ENCODE results near the gene HNRNPLL. TPM values are rescaled to one million over a fixed set of nuclear protein-coding genes. Genes with fewer than 3 reads are reported as not detected.

Gene HNRNPLL
- total RNA-seq, 3 donors from 2014 or later (not counting 1 experiment from before 2014, with no cell fraction given), result 7.3 to 18.4 (median 8.8) TPM

GRCh38 chr2:38621018-38621417 lies 18.3 kb upstream of the HNRNPLL start:
- no peak for TF ChIP-seq CTCF (IDR thresholded peaks at IDR 0.05)
- Histone ChIP-seq H3K27ac (ENCODE audit: low read length) (no peak overlapping the region), H3K4me1 (ENCODE audit: control insufficient read depth, insufficient read depth, low read length) (no peaks in the 10 kb centered on the region), H3K27me3 (ENCODE audit: control insufficient read depth, insufficient read depth, low read length) (no peaks in the 10 kb centered on the region), H3K9me3 (ENCODE audit: control insufficient read depth, insufficient read depth, low read length) (no peaks in the 10 kb centered on the region), H3K36me3 (ENCODE audit: control insufficient read depth, insufficient read depth, low read length) (no peaks in the 10 kb centered on the region), H3K4me3 (ENCODE audit: low read length) (no peak overlapping the region)
- DNase-seq, result no peak
- Mint-ChIP-seq H3K36me3 (no peaks in the 10 kb centered on the region), H3K27ac (no peak overlapping the region), H3K9me3 (no peaks in the 10 kb centered on the region), H3K4me1 (no peaks in the 10 kb centered on the region), H3K27me3 (ENCODE audit: low read depth in 2 of 2) (peaks cover 3 to 23% of the 10 kb centered on the region in 2 donors), H3K4me3 (no peak overlapping the region)
- no peak for ATAC-seq
- intact Hi-C loops (cut with micrococcal nuclease), result no loop called here

GRCh38 chr2:38620282-38620977 lies 17.7 kb upstream of the HNRNPLL start:
- Mint-ChIP-seq H3K9me3 (no peaks in the 10 kb centered on the region), H3K4me3 (no peak overlapping the region), H3K36me3 (no peaks in the 10 kb centered on the region), H3K4me1 (no peaks in the 10 kb centered on the region), H3K27me3 (ENCODE audit: low read depth in 2 of 2) (peaks cover 4 to 23% of the 10 kb centered on the region in 2 donors), H3K27ac (no peak overlapping the region)
- Histone ChIP-seq H3K36me3 (ENCODE audit: control insufficient read depth, insufficient read depth, low read length) (no peaks in the 10 kb centered on the region), H3K4me3 (ENCODE audit: low read length) (no peak overlapping the region), H3K27ac (ENCODE audit: low read length) (no peak overlapping the region), H3K27me3 (ENCODE audit: control insufficient read depth, insufficient read depth, low read length) (no peaks in the 10 kb centered on the region), H3K4me1 (ENCODE audit: control insufficient read depth, insufficient read depth, low read length) (no peaks in the 10 kb centered on the region), H3K9me3 (ENCODE audit: control insufficient read depth, insufficient read depth, low read length) (no peaks in the 10 kb centered on the region)
- WGBS (ENCODE audit: insufficient coverage), result 65% methylated on average over 3 of the region's 7 CpGs
- TF ChIP-seq CTCF (IDR thresholded peaks at IDR 0.05), result no peak
- intact Hi-C loops (cut with micrococcal nuclease), result no loop called here
- ATAC-seq (no peak), DNase-seq (no peak)

- H3K36me3 Mint-ChIP-seq, result no peaks in the 10 kb centered on the region
Measured at GRCh38 chr2:38619458-38620164, 16.9 kb upstream of the HNRNPLL start.

More at GRCh38 chr2:38619458-38620164, 16.9 kb upstream of the HNRNPLL start:
- WGBS (ENCODE audit: insufficient coverage), result 63% methylated on average over 4 of the region's 4 CpGs
- no peak overlapping the region for H3K4me3 ChIP-seq (ENCODE audit: low read length)
- H3K27me3 ChIP-seq (ENCODE audit: control insufficient read depth, insufficient read depth, low read length), result no peaks in the 10 kb centered on the region
- H3K27ac ChIP-seq (ENCODE audit: low read length), result no peak overlapping the region
- ATAC-seq, result no peak
- Mint-ChIP-seq H3K27ac (no peak overlapping the region), H3K4me3 (no peak overlapping the region), H3K4me1 (no peaks in the 10 kb centered on the region), H3K27me3 (ENCODE audit: low read depth in 2 of 2) (peaks cover 4 to 23% of the 10 kb centered on the region in 2 donors), H3K9me3 (no peaks in the 10 kb centered on the region)
- no peaks in the 10 kb centered on the region for H3K9me3 ChIP-seq (ENCODE audit: control insufficient read depth, insufficient read depth, low read length)
- H3K36me3 ChIP-seq (ENCODE audit: control insufficient read depth, insufficient read depth, low read length), result no peaks in the 10 kb centered on the region
- TF ChIP-seq CTCF (IDR thresholded peaks at IDR 0.05), result no peak
- no peak for DNase-seq
- H3K4me1 ChIP-seq (ENCODE audit: control insufficient read depth, insufficient read depth, low read length), result no peaks in the 10 kb centered on the region
- intact Hi-C loops (cut with micrococcal nuclease), result no loop called here
